Activated CD8-positive, alpha-beta memory T cell treated with anti-CD3 and anti-CD28 coated beads, Interleukin-2, amount 50 U/mL, for 24 hours (primary cell): ENCODE data around the gene SCAMP1.
"Not testable (repeated sequence)": the region's sequence is repeated elsewhere in the genome, so short reads cannot be mapped to it uniquely, and the experiment has no call there.

Experiments used
- DNase-seq: peaks from one replicate; pipeline ENCODE4 v3.0.0-alpha.2; 2020; ENCODE audit errors: extremely low read depth

Gene SCAMP1

GRCh38 chr5:78360924-78361630 is 660 bp downstream of the SCAMP1 start:
- DNase-seq, result peak; percentile 19

DNA sequence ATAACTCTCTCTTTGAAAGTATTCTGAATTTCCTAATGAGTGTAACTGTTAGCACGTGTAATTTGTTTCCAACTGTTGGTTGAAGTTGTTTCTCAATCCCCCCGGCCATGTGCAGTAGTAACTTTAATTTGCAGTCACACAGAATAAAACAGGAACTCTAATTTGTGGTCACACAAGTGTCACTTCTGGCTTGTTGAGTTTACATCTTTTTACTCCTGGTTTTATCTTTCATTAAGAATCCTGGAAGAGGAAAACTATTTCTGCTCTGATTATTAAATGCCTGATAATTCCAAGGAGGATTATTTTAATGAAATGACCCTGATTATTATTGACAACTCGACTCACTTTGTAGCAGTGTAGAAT is 1.2 kb downstream of the SCAMP1 start:
- DNase-seq, result no peak

GRCh38 chr5:78362220-78362619 is 1.8 kb downstream of the SCAMP1 start:
- DNase-seq, result no peak

- no peak for DNase-seq
Measured at GRCh38 chr5:78364005-78364404, 3.6 kb downstream of the SCAMP1 start.

DNA sequence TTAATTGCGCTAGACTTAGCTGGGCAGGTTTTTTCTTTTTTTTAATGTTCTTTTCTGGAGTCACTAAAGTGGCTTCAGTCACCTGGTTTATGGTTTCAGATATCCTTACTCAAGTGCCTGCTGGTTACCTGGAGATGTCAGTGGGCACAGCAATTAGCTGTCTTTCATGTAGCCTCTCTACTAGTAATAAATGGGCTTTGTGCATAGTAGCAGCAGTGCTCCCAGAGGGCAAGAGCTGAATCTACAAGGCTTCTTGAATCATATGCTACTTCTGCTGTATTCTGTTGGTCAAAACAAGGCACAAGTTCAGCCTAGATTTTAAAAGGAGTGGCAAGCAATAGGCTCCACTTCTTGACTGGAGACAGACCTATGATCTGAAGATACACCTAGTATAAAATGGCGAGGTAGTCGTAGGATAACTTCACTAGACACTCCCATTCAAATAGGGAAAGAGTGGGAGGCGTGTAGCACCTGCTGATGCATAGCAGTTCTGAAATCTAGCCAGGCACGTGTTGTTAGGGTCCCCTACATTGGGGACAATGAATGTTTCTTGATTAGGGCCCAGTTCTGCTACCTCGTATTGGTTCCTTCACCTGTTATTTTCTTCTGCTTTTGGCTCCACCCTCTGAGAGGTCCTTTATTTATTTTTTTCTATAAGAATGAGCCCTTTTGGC is 7.0 kb downstream of the SCAMP1 start:
- no peak for DNase-seq

DNA sequence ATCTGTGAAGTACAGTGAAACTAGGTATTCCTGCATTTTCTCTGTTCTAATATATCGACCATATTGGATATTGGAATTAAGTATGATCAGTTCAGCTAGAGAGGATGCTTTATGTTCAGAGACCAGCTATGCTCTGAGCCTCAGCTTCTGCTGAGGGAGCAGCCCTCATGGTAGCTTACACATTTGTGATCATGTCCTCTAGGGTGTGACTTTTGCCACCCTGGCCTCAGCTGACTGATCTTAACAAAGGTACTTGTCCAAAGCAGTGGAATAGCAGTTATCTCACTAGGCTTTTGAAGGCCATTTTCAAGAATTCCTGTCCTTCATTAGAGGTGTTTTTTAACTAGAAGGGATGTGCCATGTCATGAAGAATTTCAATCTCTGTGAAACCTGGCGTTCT is 9.3 kb downstream of the SCAMP1 start:
- no peak for DNase-seq

GRCh38 chr5:78373231-78373630 is 12.8 kb downstream of the SCAMP1 start:
- DNase-seq, result no peak

DNA sequence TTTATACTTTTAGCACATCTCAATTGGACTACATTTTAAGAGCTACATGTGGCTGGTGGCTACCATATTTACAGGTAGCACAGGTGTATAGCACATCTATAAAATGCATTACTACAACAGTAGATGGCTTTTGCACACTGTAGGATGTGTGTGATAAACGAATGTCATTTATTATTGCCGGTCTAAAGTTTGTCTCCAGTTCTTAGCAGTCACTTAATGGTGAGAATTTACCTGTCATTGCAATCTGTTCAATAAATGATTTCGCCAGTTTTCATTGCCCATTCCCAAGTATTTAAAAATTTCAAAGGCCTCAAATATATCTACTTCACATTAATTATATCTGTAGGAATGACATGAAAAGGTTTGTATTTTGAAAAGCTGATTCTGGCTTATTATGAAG is 15.9 kb downstream of the SCAMP1 start:
- no peak for DNase-seq

DNA sequence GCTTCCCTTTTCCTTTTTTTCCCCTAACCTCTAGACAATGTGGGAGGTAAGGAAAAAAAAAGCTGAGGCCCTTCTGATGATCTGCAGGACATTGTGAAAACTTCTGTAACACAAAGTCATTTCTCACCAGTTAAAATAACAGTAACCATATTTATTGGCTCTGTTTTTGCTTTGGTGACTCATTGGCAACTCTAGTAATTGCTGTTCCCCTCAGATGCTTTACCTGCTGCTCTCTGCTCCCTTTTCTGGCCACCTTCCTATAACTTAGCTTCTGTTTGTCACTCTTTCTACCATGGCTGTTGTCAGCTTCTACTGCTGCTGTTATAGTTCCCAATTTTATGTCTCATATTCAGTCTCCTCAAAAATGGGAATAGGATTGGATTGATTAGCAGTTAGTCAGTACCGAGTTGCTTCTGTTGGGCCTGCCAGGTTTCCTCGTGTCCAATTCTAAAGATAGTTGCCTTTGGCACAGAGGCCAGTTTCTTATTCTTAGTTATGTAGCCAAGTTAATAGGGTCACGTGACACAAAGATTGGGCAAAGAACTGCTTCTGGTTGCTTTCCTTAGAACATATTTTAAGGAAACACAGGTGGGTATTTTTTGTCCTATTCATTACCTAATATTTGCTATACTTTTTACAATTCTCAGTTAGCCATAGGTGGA is 16.8 kb downstream of the SCAMP1 start:
- no peak for DNase-seq

DNA sequence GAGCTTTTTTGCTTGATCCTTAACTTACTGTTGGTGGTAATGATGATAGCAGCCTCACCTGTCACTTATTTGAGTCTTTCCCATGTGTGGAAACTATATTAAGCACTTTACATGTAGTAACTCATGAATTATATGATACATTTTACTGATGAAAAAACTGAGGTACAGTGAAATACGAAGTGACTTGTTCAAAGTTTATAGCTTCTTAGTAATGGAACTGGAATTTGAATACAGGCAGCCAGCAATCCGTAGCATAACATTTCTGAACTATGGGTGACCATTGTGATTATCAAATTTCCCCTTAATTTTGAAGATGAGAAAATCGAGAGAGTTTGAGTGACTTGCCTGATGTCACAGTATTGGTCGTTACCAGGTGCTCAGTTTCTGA is 17.3 kb downstream of the SCAMP1 start:
- DNase-seq, result no peak

DNA sequence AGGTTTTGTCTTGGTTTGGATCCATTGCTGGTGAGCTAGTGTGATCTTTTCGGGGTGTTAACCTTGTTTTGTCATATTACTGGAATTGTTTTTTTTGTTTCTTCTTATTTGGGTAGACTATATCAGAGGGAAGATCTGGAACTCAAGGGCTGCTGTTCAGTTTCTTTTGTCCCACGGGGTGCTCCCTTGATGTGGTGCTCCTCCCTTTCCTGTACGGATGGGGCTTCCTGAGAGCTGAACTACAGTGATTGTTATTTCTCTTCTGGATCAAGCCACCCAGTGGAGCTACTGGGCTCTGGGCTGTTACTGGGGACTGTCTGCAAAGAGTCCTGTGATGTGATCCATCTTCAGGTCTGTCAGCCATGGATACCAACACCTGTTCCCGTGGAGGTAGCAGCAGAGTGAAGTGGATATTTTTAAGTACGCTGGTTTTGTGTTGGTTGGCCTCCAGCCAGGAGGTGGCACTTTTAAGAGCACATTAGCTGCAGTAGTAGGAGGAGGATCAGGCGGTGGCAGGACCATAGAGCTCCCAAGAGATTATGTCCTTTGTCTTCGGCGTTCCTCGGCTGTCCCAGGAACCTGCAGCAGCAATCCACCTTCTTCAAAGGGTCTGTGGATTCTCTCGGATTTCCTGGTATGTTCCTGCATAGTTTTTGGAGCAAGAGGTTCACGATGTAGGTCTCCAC is 27.2 kb downstream of the SCAMP1 start:
- DNase-seq, result no peak

DNA sequence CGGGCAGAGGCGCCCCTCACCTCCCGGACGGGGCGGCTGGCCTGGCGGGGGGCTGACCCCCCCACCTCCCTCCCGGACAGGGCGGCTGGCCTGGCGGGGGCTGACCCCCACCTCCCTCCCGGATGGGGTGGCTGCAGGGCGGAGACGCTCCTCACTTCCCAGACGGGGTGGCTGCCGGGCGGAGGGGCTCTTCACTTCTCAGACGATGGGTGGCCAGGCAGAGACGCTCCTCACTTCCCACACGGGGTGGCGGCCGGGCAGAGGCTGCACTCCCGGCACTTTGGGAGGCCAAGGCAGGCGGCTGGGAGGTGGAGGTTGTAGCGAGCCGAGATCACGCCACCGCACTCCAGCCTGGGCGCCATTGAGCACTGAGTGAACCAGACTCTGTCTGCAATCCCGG is 30.9 kb downstream of the SCAMP1 start:
- DNase-seq, result not testable (repeated sequence)

DNA sequence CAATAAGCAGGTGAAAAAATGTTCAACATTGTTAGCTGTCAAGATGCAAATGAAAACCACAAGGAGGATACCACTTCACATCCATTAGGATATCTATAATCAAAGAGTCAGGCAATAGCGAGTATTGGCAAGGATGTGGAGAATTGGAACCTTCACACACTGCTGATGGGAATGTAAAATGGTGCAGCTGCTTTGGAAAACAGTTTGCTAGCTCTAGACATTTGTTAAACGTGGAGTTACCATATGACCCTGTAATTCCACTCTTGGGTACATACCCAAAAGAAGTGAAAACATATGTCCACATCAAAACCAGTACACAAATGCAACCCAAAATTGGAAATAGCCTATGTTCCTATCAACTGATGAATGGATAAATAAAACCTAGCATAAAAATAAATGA is 37.4 kb downstream of the SCAMP1 start:
- no peak for DNase-seq

- no peak for DNase-seq
Measured at GRCh38 chr5:78399116-78399515, 38.7 kb downstream of the SCAMP1 start.

DNA sequence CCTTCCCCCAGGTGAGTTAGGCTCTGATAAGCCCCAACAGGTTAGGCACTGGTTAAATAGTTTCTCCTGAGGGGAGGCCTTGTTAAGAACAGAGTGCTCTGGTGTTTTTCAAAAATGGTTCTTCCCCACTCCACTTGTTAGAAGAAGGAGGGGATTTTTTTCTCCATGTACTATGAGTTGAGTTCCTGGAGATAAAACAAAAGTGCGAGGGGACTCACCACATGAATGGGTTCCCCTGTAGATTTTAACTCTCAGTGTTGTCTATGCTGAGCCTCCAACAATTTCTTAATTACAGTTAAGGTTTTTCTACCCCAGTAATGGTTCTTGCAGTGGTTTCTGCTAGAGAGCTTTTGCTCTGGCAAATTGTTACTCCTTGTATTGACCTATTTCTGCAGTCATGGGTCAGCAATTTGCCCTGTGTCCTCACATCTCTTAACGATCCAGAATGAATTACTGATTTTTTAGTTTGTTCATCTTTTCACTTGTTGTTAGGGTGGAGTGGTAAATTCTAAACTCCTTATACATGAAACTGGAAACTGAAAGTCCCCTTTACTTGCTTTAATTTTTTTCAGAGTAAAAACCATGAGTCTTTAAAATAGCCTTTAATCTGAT is 44.4 kb downstream of the SCAMP1 start:
- no peak for DNase-seq

GRCh38 chr5:78405829-78406750 is 45.7 kb downstream of the SCAMP1 start:
- no peak for DNase-seq

DNA sequence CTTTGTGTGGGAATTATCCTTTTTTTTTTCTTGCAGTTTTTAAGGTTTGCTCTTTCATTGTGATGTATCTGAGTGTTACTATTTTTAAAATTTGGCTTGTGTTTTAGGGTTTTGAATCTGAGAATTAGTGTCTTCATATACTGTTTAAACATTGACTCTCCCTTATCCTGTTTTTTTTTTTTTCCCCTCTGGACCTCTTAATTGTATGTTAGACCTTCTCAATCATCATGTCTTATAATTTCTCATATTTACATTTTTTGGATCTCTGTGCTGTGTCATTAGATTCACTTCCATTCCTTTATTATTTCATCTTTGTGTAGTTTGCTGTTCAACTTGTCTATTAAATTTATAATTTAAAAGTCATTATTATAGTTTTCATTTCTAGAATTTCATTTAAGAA is 47.0 kb downstream of the SCAMP1 start:
- DNase-seq, result no peak

- no peak for DNase-seq
Measured at GRCh38 chr5:78411586-78411985, 51.2 kb downstream of the SCAMP1 start.

- no peak for DNase-seq
Measured at GRCh38 chr5:78416677-78417425, 56.4 kb downstream of the SCAMP1 start.

- DNase-seq, result no peak
Measured at GRCh38 chr5:78419396-78419795, 59.0 kb downstream of the SCAMP1 start.
